Heart left ventricle (tissue), 13 donors: ENCODE results near the gene PLA2G4B.

Experiments used
- CTCF ChIP-seq, 12 donors: fragments of 200-600 bp; sonication (generic) in 4 of 12; IDR thresholded peaks; one replicate each; pipeline versions ENCODE4 v1.5.0 to v1.8.0; 2018 to 2022; ENCODE audit warnings: antibody characterized with exemption in 12 of 12, mild to moderate bottlenecking in 5 of 12
- POLR2A ChIP-seq, 2 donors: fragments of 450-650 bp; IDR thresholded peaks; one replicate each; pipeline ENCODE4 v1.6.1; 2017; ENCODE audit warnings: antibody characterized with exemption in 2 of 2, mild to moderate bottlenecking in 2 of 2, moderate library complexity in 2 of 2
- donor health status: ischemic (EF 13 %, LVEDD 7.1; RV severe dilation, severe dysfunction).
- donor health status: DM: no; HTN: yes; CAD: no.
- donor health status: DM: no; HTN: no; CAD: no.
- donor health status: ischemic (EF 25% LVEDD 6.9; RV normal size, moderate dysfunction).
- donor health status: ischemic (EF 25% LVEDD 5.7; RV mildly dilated, moderate dysfunction).
- donor health status: ischemic (EF 35%, LVEDD 5.7; RV mildly dilated, moderate dysfunction).
- donor health status: nonischemic (EF 11% LVEDD 7.7; RV severe dilation, severe dysfunction).
- donor health status: DM: yes; HTN: yes; CAD: no.
- donor health status: PGD.
- donor health status: ischemic (EF 29% LVEDD 5.4; RV normal size, mild dysfunction).
- donor health status: nonischemic (EF 23%, LVEDD 6.1; RV moderate dilation, normal function).

DNA sequence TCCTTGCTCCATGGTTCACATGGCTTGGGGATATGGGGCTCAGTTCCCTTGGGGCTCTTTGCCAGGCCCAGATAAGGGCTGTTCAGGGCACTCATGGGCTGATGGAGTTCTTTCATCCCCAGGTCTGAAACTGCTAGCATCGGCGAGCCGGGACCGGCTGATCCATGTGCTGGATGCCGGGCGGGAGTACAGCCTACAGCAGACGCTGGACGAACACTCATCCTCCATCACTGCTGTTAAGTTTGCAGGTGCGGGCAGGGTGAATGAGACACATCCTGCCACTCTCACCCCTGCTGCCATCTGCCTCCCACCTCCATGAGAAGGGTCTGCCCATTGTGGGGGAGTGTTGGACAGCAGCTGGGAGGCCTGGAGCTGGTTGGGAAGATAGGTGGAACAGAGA lies 21.9 kb upstream of the PLA2G4B start:
- TF ChIP-seq CTCF (IDR thresholded peaks at IDR 0.05) (no peak), POLR2A (IDR thresholded peaks at IDR 0.05) (no peak)
